Neural progenitor cell (in vitro differentiated cells): ENCODE measurements around the gene PER3.

Experiments used
- CTCF ChIP-seq: fragments of 200-600 bp; sonication (generic); IDR thresholded peaks from 2 replicates; pipeline ENCODE4 v1.5.1; 2017; ENCODE audit warnings: antibody characterized with exemption, mild to moderate bottlenecking
- EZH2 ChIP-seq: fragments of 200-600 bp; sonication (generic); IDR thresholded peaks from 2 replicates; pipeline ENCODE4 v1.6.1; 2017; ENCODE audit warnings: antibody characterized with exemption, mild to moderate bottlenecking, moderate library complexity
- EZH2phosphoT487 ChIP-seq: fragments of 200-600 bp; sonication (generic); IDR thresholded peaks from 2 replicates; pipeline ENCODE4 v1.6.1; 2017; ENCODE audit warnings: antibody characterized with exemption

GRCh38 chr1:7789828-7790227, 5.7 kb downstream of the PER3 start:
- no peak for TF ChIP-seq CTCF
- no peak for TF ChIP-seq EZH2
- no peak for TF ChIP-seq EZH2phosphoT487
